HPDE6-E6E7 (cell line): ENCODE results near the gene FSTL1.
A peak's percentile ranks its signal among the peaks of the same experiment; 100 is the strongest.
"Not testable (repeated sequence)": the region's sequence is repeated elsewhere in the genome, so short reads cannot be mapped to it uniquely, and the experiment has no call there.

Experiments
- DNase-seq: peaks from one replicate; pipeline ENCODE4 v3.0.0; 2011; ENCODE audit warnings: missing footprints; ENCODE audit errors: extremely low spot score

FSTL1 gene

DNA sequence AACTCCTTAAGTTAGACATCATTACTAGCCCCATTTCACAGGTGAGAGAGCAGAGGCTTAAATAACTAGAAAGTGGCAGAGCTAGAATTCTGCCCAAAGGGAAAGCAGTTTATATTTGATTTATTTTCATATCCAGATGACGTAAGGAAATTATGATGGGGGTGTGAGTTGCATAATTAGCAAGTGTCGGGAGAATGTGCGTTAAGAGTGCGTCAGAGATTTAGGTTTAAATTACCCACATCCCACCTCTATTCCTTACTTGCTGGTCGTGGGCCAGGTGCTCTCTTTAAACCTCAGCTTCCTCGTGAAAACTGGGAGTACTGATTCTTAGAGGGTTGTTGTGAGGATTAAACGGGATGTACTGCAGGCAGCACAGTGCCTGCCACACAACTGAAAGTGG is 32.3 kb downstream of the FSTL1 start:
- DNase-seq = no peak

DNA sequence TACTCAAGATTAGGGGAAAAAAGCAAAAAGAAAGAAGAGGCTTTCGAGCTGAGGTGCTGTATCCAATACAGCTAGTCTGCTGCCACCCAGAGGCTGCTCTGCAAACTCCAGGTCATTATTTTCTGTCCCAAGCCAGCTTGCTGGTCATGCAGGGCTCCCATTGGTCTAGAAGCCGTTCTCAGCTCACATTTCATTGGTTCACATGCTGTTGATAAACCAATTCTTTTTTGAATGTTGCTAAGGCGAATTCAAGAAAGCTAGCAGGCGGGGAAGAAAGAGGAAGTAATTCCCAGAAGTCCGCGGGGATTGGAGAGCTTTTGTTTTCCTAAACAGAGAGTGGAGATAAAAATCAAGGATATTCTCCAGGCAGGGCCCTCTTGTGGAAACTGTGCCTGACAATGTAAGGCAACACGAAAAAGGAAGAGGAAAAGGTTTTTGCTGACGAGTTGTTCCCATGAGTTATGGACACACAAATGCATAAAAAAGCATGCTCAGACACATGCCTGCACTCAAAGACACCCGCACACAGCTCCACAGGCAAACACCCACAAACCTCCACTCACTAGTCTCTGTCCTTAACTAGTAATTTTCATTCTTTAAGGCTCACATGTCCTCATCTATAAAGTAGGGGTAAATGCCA is 33.4 kb downstream of the FSTL1 start:
- DNase-seq = peak; percentile 97

DNA sequence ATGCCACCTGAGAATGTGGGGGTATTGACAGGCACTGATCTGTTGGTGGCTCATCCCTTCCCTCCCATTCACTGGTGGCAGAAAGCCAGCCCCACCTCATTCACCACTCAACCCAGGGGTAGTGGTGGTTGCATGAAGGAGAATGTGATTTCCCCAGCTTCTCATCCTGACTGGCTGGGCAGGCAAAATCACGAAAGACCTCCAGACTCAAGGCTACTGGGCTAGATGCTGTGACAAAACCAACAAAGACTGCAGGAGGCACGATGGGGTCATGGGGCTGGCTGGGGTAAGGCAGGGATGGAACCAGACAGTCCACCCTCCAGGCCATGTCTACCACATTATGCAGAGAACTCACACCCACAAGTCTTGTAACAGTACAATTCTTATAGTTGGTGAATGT is 33.9 kb downstream of the FSTL1 start:
- no peak for DNase-seq

DNA sequence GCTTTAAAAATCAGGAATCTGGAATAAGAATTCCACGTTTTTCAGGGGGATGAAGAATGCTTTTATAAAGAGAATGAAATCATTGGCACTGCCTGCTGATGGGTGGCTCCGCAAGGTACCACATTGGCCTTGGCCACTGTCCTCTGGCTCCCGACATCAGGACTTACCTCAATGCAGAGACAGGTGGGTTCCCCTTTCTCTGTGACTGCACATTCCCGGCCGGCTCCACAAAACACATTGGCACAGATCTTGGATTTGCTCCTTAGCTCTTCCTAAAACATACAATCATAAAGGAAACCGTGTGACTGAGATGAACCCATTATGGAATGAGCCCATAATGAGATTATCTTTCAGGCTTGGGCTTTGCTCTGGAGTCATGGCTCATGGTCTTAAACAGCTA is 35.0 kb downstream of the FSTL1 start:
- DNase-seq = no peak

DNA sequence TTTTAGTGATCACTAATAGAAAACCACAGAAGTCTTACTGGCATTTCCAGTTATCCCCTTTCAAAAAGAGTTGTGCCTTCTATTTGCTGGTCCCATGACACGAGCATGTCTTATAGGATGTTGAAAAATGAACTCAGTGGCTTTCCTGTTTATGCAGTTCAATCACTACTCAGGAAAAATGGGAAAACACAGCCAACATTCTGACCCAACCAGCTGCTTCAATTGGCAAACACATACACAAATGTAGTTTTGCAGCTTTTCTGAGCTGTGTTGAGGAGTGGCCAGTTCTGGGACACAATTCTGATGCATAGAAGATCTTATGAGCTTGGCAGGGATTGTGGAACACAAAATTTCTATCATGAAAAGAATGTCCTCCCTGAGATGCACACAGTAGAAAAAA is 40.3 kb downstream of the FSTL1 start:
- no peak for DNase-seq

DNA sequence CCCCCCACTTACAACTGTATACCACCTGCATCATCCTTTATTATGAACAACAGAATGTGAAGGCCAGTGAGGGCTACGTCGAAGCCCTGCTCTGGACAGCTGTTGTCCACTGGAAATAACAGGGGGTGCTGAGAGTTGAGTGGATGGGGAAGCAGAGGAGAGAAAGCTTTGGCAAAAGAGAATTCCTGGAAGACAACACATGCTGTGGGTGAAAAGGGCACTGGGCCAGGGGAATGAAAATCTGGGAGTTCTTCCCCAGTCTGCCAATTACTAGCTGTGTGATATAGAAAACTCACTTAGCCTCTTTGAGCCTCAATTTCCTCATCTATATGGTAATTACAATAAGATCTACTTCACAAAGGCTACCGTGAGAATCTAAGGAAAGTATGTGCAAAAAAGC is 40.7 kb downstream of the FSTL1 start:
- no peak for DNase-seq

DNA sequence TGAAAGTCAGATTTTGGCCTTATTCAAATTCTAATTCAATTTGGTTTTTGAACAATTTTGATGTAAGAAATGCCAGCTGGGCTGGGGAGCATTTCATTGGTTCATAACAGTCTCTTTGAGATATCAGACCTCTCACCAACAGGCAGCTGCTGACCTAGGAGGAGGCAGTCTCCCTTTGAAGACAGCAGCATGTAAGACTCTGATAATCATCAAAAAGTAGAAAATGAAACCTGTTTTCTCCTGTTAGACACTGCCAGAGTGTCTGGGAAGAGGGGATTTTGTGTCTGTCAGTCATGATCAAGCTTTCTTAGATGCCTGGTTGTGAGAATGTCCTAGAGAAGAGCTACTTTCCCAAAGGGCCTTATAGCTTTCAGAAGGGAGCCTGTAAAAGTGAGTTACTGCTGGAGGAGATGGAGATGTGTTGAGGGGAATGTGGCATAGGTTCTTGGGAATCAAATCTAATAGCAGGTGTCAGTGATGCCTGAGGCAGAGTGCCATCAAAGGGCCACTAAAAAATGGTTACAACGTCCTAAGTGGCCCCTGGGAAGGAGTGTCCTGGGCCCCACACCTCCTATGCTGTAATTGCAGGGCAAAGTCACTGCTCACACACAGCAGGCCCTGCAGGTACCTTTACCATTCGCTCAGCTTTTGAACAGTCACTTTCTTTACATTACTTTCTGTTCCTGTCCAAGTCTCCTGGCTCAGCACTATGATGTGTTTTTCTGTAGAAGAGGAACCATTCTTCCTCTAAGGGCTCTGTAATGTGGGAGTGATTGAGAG is 43.1 kb downstream of the FSTL1 start:
- DNase-seq = no peak

DNA sequence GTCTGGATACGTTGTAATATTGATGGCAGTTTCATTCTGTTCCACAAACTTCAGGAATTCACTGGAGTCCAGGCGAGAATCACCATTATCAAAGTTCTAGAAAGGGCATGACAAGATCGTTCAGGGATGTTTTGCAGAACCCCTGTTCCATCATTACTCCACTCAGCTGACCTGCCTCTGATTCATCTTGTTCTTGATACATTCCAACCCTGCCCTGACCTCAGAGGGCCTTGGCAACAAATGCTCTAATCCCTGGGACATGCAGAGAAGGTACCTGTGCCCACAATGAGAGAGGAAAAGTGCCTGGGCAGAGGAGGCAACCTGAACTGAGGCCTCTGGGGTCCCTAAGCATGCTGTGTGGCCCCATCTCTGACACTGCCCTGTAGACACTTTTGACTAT is 45.9 kb downstream of the FSTL1 start:
- no peak for DNase-seq

DNA sequence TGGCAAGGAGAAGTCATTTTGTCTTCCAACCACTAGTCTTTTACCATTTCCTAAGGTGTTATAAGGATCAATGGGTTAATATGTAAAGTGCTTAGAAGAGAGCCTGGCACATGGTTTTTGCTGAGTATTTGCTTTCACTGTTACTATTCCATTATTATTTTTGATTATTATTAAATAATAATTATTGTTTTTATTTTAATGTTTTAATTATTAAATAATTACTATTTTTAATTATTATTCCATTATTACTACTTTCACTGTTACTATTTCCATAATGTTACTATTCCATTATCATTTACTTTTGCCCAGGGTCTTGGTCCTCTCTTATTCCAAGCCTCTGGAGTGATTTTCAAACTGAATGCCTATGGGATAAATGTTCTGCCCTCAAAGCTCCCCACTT is 48.5 kb downstream of the FSTL1 start:
- no peak for DNase-seq

DNA sequence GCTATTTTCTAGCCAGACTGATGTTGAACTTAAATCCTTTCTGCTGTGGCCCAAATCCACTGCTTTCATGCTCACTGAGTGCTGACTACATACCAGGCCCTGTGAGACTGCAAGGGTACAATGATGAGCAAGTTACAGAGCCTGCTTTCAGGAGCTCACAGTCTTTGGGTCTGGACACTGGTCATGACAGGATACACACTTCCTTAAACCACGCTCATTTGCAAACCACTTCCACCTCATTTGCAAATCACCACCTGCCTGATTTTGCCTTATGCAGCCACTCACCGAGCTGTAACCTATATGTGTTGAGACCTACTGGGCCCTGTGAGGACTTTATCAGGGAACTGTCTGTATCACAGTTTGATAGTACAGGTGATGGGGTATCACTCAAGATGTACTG is 51.4 kb downstream of the FSTL1 start:
- no peak for DNase-seq

DNA sequence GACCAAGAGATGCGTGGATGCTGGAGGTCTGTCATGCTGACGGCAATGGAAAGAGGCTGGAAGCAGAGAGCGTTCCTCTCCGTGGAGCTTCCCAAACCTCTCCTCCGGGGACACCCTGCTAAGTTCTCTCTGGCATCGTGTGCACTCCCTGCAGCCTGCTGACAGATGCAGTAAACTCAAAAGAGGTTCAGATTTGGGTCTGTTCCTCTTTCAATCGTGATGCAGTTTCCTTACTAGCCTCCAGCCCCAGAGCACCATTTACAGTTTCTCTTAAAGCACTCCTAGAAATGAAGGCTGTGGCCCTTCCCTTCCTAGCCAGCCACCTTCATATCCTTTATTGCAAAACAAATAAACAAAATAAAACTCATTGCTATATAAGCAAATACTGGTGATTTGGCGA is 54.3 kb downstream of the FSTL1 start:
- no peak for DNase-seq

DNA sequence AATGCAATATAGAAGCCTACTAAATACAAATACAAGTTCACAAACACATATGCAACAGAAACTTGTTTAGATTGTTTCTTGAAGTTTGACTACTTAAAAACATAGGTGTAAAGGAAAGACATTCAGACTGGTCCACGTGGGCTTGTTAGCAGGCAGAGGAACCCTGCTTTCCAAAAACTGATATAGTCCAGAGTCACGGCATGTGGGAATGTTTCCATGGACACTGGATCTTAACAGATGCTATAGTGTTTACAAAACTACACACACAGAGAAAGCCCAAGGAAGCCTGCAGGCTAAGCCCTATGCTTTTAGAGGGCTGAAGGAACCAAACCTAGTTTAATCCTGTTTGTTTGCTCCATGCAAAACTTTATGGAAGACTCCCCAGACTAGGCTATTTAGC is 56.4 kb downstream of the FSTL1 start:
- DNase-seq = no peak

DNA sequence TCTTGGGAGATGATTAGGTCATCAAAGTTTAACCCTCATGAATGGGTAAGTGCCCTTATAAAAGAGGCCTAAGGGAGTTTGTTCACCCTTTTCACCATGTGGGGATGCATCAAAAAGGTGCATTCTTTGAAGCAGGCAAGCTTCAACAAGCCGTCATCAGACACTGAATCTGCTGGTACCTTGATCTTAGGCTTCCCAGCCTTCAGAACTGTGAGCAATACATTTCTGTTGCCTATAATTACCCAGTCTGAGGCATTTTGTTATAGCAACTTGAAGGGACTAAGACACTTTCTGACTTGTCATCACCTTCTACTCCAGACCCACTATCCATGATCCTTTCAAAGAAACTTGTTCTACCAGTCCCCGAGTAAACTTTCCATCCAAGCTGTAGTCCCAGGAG is 57.0 kb downstream of the FSTL1 start:
- no peak for DNase-seq

DNA sequence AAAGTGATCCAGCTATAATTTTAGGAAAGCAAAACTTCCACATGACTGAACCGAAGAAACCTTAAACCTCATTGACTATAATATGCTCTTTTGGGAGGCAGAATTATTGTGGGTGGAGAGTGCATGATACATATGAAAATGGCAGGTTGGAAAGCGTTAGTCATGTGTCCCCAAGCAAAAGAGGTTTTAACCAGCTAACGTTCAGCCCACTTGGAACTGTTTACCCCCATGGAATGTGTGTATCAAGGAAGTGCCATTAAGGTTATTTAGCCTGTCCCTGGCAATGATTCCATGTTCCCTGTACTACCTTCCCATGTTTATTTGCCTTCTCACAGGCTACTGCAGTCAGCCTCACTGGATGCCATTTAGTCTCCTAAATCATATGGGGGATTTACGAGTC is 57.5 kb downstream of the FSTL1 start:
- no peak for DNase-seq

DNA sequence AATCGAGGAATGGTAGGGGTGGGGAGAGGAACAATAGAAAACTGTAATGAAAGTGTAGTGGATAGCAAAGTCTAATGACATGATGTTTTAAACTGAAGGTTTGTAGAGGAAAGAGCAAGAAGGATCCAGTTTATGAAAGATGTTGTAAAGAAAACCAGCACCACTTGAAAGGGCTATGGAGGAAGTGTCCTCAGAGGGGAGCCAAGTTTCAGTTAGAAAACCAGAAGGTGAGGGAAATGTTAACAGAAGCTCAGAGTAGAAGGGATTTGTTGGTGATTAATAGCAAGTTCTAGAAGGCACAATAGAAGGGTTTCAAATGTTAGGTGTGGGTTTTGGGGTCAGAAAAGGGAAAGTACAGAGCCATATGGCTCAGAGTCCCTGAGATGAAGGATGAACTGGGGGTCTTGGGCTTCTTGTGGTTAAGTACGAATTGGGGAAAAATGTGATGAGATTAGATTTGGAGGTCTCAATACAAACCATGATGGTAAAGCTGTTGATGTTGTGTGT is 67.8 kb downstream of the FSTL1 start:
- DNase-seq = no peak

DNA sequence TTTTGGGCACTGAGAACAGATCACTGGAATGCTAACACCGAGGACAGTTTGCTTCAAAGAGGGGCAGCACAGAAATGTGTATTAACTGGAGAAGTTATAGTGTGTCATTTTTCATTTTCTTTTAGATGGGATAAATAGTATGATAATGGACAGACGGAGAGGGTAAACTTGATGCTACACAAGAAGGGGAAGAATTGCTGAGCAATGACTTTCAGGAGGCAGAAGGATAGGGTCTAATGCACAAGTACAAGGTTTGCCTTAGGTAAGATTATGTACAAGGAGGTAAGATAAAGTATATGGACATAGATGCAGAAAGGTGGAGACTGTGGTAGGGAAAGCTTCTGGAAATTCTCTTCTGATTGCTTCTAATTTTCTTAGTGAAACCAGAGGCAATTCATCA is 69.3 kb downstream of the FSTL1 start:
- no peak for DNase-seq

DNA sequence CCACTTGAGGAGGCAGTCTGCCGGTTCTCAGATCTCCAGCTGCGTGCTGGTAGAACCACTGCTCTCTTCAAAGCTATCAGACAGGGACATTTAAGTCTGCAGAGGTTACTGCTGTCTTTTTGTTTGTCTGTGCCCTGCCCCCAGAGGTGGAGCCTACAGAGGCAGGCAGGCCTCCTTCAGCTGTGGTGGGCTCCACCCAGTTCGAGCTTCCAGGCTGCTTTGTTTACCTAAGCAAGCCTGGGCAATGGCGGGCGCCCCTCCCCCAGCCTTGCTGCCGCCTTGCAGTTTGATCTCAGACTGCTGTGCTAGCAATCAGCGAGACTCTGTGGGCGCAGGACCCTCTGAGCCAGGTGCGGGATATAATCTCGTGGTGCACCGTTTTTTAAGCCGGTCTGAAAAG is 72.8 kb downstream of the FSTL1 start:
- DNase-seq = not testable (repeated sequence)

DNA sequence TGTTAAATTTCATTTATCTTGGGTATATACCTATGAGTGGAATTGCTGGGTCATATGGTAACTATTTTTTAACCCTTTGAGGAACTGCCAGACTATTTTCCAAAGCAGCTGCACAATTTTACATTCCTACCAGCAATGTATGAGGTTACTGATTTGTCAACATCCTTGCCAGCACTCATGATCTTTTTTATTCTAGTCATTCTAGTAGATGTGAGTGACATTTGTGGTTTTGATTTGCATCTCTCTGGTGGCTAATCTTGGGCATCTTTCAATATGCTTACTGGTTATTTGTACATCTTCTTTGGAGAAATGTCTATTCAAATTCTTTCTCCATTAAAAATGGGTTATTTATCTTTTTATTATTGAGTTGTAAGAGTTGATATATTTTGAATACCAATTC is 80.3 kb downstream of the FSTL1 start:
- DNase-seq = no peak

DNA sequence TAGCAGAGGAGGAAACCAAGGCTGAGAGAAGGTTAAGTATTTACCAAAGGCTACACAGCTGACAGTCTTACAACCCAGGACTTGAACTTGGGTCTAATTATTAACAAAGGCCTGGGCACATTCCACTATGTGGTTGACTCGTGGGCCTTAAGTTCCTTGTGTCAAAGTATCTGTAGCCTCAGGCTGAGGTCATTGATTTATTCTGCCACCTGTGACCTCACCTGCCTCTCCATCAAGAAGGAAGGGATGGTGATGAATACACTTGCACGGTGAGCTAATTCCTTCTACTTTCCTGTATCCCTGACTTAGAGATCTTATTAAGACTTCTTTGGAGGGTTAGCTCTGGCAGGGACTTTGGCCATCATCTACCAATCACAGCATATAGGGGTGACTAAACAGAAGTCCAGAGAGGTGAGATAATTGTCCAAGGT is 81.7 kb downstream of the FSTL1 start:
- DNase-seq = no peak

DNA sequence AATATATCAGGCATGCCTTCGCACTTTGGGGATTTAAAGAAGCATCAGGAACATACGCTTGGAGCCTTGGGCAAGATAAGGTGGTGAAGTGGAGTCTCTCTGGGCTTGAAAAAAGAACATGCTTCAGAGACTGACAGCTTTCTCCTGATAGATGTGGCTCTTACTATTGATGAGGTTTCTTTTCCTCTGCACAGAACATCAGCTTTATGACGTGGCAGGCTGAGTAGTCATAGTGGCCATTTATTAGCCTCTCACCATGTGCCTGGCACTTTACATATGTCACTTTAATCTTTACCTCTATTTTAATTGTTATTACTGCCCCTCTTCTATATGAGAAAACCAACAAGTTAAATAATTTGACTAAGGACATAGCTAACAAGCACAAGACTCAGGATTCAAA is 82.6 kb downstream of the FSTL1 start:
- no peak for DNase-seq

DNA sequence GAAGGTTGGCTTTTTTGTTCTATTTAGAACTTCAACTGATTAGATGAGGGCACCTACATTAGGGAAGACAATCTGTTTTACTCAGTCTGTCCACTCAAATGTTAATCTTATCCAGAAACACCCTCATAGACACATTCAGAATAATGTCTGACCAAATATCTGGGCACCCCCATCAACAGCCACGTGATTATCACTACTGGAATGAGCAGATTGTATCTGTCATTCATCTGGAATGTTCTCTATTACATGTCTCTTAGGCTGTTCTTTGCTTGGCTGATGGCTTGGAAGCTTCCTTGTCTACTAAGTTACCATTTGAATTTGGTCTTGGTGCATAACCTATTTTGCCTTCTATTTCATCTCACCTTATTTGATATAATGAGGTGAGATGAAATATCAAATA is 86.0 kb downstream of the FSTL1 start:
- no peak for DNase-seq

DNA sequence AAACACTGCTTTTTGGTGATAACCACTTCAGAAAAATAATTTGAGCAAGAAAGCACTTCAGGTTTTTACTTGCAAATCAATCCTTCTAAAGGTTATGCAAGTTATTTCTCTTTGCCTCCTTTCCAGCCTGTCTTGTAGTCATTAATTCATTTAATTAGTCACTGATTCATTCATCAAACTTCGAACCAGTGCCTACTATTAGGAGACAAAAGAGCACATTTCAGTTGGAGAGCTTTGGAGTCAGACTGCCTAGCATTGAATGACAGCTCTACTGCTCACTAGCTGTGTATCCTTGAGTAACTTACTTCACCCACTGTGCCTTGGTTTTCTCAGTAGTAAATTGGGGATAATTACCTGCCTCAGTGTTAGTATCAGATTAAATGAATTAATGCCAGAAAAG is 86.7 kb downstream of the FSTL1 start:
- DNase-seq = no peak

DNA sequence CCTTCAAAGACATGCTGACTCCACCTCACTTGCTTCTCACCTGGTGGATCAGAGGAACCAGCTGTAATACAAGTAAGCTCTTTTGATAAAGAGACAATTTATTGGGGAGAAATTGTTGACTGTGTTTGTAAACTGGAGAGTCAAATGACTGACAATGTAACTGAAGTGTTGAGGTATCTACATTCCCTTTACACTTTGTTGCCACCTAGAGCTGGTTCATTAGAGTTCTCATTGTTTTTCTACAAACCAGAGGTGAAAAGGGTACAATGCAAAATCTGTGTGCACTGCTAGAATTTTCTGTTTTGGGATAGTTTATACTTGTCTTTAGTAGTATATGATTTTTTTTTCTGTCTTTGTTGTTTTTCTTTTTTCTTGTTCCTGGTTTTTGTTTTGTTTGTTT is 93.0 kb downstream of the FSTL1 start:
- no peak for DNase-seq

DNA sequence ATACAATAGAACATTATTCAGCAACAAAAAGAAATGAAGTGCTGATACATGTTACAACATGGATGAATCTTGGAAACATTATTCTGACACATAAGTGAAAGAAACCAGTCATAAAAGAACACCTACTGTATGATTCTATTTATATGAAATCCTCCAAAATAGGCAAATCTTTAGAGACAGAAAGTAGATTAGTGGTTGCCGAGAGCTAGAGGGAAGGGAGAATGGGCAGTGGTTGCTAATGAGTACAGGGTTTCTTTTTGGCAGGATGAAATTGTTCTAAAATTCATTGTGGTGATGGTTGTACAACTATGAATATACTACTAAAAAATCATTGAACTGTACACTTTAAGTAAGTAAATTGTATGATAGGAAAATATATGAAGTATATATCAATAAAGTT is 95.3 kb downstream of the FSTL1 start:
- no peak for DNase-seq
